Upper lobe of left lung (tissue), 4 donors: ENCODE data around the gene C1QTNF6.
A peak's percentile ranks its signal among the peaks of the same experiment; 100 is the strongest.

Experiments
- CTCF ChIP-seq, 6 experiments: fragments of 450-650 bp in 4 of 6; fragments of 200-600 bp in 2 of 6; sonication (generic) in 2 of 6; IDR thresholded peaks; one replicate each; pipeline ENCODE4 v1.5.1; 2016 to 2019; ENCODE audit warnings: antibody characterized with exemption in 6 of 6
- POLR2A ChIP-seq, 4 donors: fragments of 450-650 bp; IDR thresholded peaks; one replicate each; pipeline ENCODE4 v1.5.1; 2016 to 2017; ENCODE audit warnings: antibody characterized with exemption in 4 of 4, mild to moderate bottlenecking in 2 of 4

DNA sequence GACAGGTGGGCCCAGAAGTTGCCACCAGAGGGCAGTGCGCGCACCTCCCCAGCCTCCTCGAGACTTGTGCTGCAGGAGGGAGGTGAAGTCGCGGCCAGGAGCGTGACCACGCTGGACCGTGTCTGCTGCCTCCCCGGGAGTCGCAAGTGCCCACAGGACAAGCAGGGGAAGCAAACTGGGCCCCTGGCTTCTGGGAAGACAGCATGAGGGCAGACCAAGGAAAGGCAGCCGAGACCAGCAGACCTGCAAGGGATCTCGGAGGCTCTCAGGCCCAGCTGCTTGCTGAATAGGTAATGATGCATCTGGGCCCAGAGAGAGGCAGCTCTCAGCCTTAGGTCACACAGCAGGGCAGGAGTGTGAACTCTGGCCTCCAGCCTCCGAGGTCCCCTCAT is 21.4 kb downstream of the C1QTNF6 start:
- peak in 5 of 6 experiments; percentile 88 to 96 (median 93) for TF ChIP-seq CTCF (IDR thresholded peaks at IDR 0.05)
- TF ChIP-seq POLR2A (IDR thresholded peaks at IDR 0.05), result no peak
